ENCODE results near the gene BAG5.
A peak's percentile ranks its signal among the peaks of the same experiment; 100 is the strongest.

Gene BAG5

GRCh38 chr14:103563844-103564505, 1.5 kb upstream of the BAG5 start:
- no peak for DNase-seq

- DNase-seq = no peak
These were observed 766 bp upstream of the BAG5 start for GRCh38 chr14:103563226-103563620.

GRCh38 chr14:103562179-103562428, 353 bp downstream of the BAG5 start:
- DNase-seq = peak; percentile 78

- DNase-seq = no peak
These were observed 877 bp downstream of the BAG5 start for GRCh38 chr14:103561381-103562178.

GRCh38 chr14:103560691-103561090, 1.8 kb downstream of the BAG5 start:
- no peak for DNase-seq

- no peak for DNase-seq
These were observed 2.7 kb downstream of the BAG5 start for GRCh38 chr14:103559766-103560165.

GRCh38 chr14:103558071-103558882, 4.2 kb downstream of the BAG5 start:
- DNase-seq = no peak

GRCh38 chr14:103556946-103557758, 5.3 kb downstream of the BAG5 start:
- DNase-seq = no peak

GRCh38 chr14:103555559-103556337, 6.7 kb downstream of the BAG5 start:
- DNase-seq = no peak

GRCh38 chr14:103552846-103553210, 9.6 kb downstream of the BAG5 start:
- no peak for DNase-seq

GRCh38 chr14:103552011-103552845, 10.2 kb downstream of the BAG5 start:
- DNase-seq = peak; percentile 85

GRCh38 chr14:103551338-103551762, 11.1 kb downstream of the BAG5 start:
- DNase-seq = peak; percentile 78

GRCh38 chr14:103550451-103551337, 11.8 kb downstream of the BAG5 start:
- no peak for DNase-seq

GRCh38 chr14:103549361-103550311, 12.8 kb downstream of the BAG5 start:
- DNase-seq = no peak

- peak; percentile 35 for DNase-seq
These were observed 13.8 kb downstream of the BAG5 start for GRCh38 chr14:103548463-103549351.

GRCh38 chr14:103547941-103548462, 14.5 kb downstream of the BAG5 start:
- DNase-seq = peak; percentile 37

GRCh38 chr14:103547455-103547940, 15.0 kb downstream of the BAG5 start:
- DNase-seq = peak; percentile 35

Measured in left hindlimb (tissue), 1 donor.